A549 treated with Hydrocortisone at 1 μM for 4 hours (cell line): ENCODE measurements around the gene SLC5A6. TPM values are rescaled to one million over a fixed set of nuclear protein-coding genes. Genes with fewer than 3 reads are reported as not detected.

Source experiments
- total RNA-seq: library from RNA; stranded (reverse); fragments of 200-300 nt; extraction: Qiagen RNA extraction; gene quantifications from 5 replicates; pipeline ENCODE4 v1.2.3, GENCODE V29; 2022

The SLC5A6 gene
- total RNA-seq = 57.7 to 83.7 TPM (median 65.2 TPM) in 5 replicates

GRCh38 chr2:27211943-27212625, at the start of gene SLC5A6, which contains the start of gene ATRAID:
Gene SLC5A6, minus strand, starts transcription at chr2:27212268. Its CDS starts 4,618 bp downstream, at chr2:27207650.
Gene ATRAID, plus strand, starts transcription at chr2:27212041. Its CDS starts 328 bp downstream, at chr2:27212369.

GRCh38 chr2:27217173-27218121, 5.4 kb upstream of the SLC5A6 start, which contains the start of gene CAD:
Gene CAD, plus strand, starts transcription at chr2:27217369. Its CDS starts 183 bp downstream, at chr2:27217552.

Other genes with a start within 250 kb of the SLC5A6 start
- 9.6 to 11.9 TPM (median 11.1 TPM) in 5 replicates for gene MAPRE3, start 241.6 kb downstream of the SLC5A6 start, total RNA-seq
- 59.1 to 67.4 TPM (median 64.7 TPM) in 5 replicates for gene TMEM214, start 179.3 kb downstream of the SLC5A6 start, total RNA-seq
- 27.9 to 33.4 TPM (median 30.3 TPM) in 5 replicates for gene AGBL5, start 160.6 kb downstream of the SLC5A6 start, total RNA-seq
- gene OST4, start 140.6 kb downstream of the SLC5A6 start, total RNA-seq = 505 to 575 TPM (median 551 TPM) in 5 replicates
- gene EMILIN1, start 133.7 kb downstream of the SLC5A6 start, total RNA-seq = 0.32 to 0.55 TPM (median 0.48 TPM) in 5 replicates
- 8.7 to 10.9 TPM (median 9.3 TPM) in 5 replicates for gene KHK, start 125.5 kb downstream of the SLC5A6 start, total RNA-seq
- 6.9 to 8.5 TPM (median 7.6 TPM) in 5 replicates for gene CGREF1, start 93.1 kb downstream of the SLC5A6 start, total RNA-seq
- 0.82 to 2.0 TPM (median 1.4 TPM) in 5 replicates for gene ABHD1, start 88.5 kb downstream of the SLC5A6 start, total RNA-seq
- gene PREB, start 77.6 kb downstream of the SLC5A6 start, total RNA-seq = 50.1 to 64.2 TPM (median 56.2 TPM) in 5 replicates
- gene PRR30, start 72.9 kb downstream of the SLC5A6 start, total RNA-seq = not detected in 5 replicates
- gene TCF23, start 63.3 kb downstream of the SLC5A6 start, total RNA-seq = not detected in 5 replicates
- gene ATRAID, start 227 bp downstream of the SLC5A6 start, total RNA-seq = 207 to 223 TPM (median 220 TPM) in 5 replicates
- gene CAD, start 5.1 kb upstream of the SLC5A6 start, total RNA-seq = 56.9 to 63.5 TPM (median 59.3 TPM) in 5 replicates
- 2.8 to 3.6 TPM (median 3.2 TPM) in 5 replicates for gene SLC30A3, start 50.8 kb upstream of the SLC5A6 start, total RNA-seq
- not detected in 5 replicates for gene DNAJC5G, start 63.2 kb upstream of the SLC5A6 start, total RNA-seq
- gene TRIM54, start 70.2 kb upstream of the SLC5A6 start, total RNA-seq = 0.81 to 1.1 TPM (median 0.88 TPM) in 5 replicates
- gene UCN, start 96.2 kb upstream of the SLC5A6 start, total RNA-seq = 0.61 to 2.6 TPM (median 1.7 TPM) in 5 replicates
- 76.0 to 95.4 TPM (median 85.5 TPM) in 5 replicates for gene MPV17, start 110.8 kb upstream of the SLC5A6 start, total RNA-seq
- 55.6 to 63.4 TPM (median 59.3 TPM) in 5 replicates for gene GTF3C2, start 144.5 kb upstream of the SLC5A6 start, total RNA-seq
- 54.9 to 59.4 TPM (median 55.5 TPM) in 5 replicates for gene EIF2B4, start 158.1 kb upstream of the SLC5A6 start, total RNA-seq
- 141 to 146 TPM (median 144 TPM) in 5 replicates for gene SNX17, start 158.3 kb upstream of the SLC5A6 start, total RNA-seq
- 12.9 to 14.5 TPM (median 13.6 TPM) in 5 replicates for gene ZNF513, start 168.5 kb upstream of the SLC5A6 start, total RNA-seq
- gene PPM1G, start 197.3 kb upstream of the SLC5A6 start, total RNA-seq = 152 to 168 TPM (median 161 TPM) in 5 replicates
- gene NRBP1, start 216.4 kb upstream of the SLC5A6 start, total RNA-seq = 126 to 136 TPM (median 129 TPM) in 5 replicates
- gene KRTCAP3, start 230.1 kb upstream of the SLC5A6 start, total RNA-seq = 0.45 to 1.2 TPM (median 0.62 TPM) in 5 replicates